ENCODE data around the gene BMP8B. TPM values are rescaled to one million over a fixed set of nuclear protein-coding genes. Genes with fewer than 3 reads are reported as not detected.
A peak's percentile ranks its signal among the peaks of the same experiment; 100 is the strongest.
"Not testable (repeated sequence)": the region's sequence is repeated elsewhere in the genome, so short reads cannot be mapped to it uniquely, and the experiment has no call there.

The BMP8B gene
- polyA plus RNA-seq, 1 donor, result 8.1 TPM

GRCh38 chr1:39789571-39790110, 976 bp upstream of the BMP8B start:
- no peak overlapping the region for H3K4me3 ChIP-seq (ENCODE audit: low read length)
- H3K4me1 ChIP-seq (ENCODE audit: control insufficient read depth, insufficient read depth, low read length), result peaks cover 4% of the 10 kb centered on the region
- DNase-seq, result no peak
- no peaks in the 10 kb centered on the region for H3K36me3 ChIP-seq (ENCODE audit: control insufficient read depth, insufficient read depth, low read length)
- H3K27ac ChIP-seq (ENCODE audit: low read length), result no peak overlapping the region
- peaks cover 36% of the 10 kb centered on the region for H3K27me3 ChIP-seq (ENCODE audit: control insufficient read depth, insufficient read depth, low read length)
- no peaks in the 10 kb centered on the region for H3K9me3 ChIP-seq (ENCODE audit: control insufficient read depth, low read depth, low read length)
- WGBS (ENCODE audit: insufficient coverage, low lambda C conversion rate), result 100% methylated on average over 1 of the region's 15 CpGs

GRCh38 chr1:39788426-39788757, 273 bp downstream of the BMP8B start:
- no peak overlapping the region for H3K4me3 ChIP-seq (ENCODE audit: low read length)
- no peaks in the 10 kb centered on the region for H3K36me3 ChIP-seq (ENCODE audit: control insufficient read depth, insufficient read depth, low read length)
- peak in 1 of 2 donors; percentile 5 for DNase-seq
- H3K4me1 ChIP-seq (ENCODE audit: control insufficient read depth, insufficient read depth, low read length), result peaks cover 4% of the 10 kb centered on the region
- no peaks in the 10 kb centered on the region for H3K9me3 ChIP-seq (ENCODE audit: control insufficient read depth, low read depth, low read length)
- no CpG with 5 or more reads among the region's 51 CpGs for WGBS (ENCODE audit: insufficient coverage, low lambda C conversion rate)
- no peak overlapping the region for H3K27ac ChIP-seq (ENCODE audit: low read length)
- peaks cover 41% of the 10 kb centered on the region for H3K27me3 ChIP-seq (ENCODE audit: control insufficient read depth, insufficient read depth, low read length)

GRCh38 chr1:39787964-39788363, 701 bp downstream of the BMP8B start:
- not testable (repeated sequence) for H3K4me3 ChIP-seq (ENCODE audit: low read length); DNase-seq; H3K4me1 ChIP-seq (ENCODE audit: control insufficient read depth, insufficient read depth, low read length); H3K36me3 ChIP-seq (ENCODE audit: control insufficient read depth, insufficient read depth, low read length); H3K9me3 ChIP-seq (ENCODE audit: control insufficient read depth, low read depth, low read length); H3K27ac ChIP-seq (ENCODE audit: low read length)
- peaks cover 41% of the 10 kb centered on the region for H3K27me3 ChIP-seq (ENCODE audit: control insufficient read depth, insufficient read depth, low read length)
- WGBS (ENCODE audit: insufficient coverage, low lambda C conversion rate), result no CpG with 5 or more reads among the region's 55 CpGs

DNA sequence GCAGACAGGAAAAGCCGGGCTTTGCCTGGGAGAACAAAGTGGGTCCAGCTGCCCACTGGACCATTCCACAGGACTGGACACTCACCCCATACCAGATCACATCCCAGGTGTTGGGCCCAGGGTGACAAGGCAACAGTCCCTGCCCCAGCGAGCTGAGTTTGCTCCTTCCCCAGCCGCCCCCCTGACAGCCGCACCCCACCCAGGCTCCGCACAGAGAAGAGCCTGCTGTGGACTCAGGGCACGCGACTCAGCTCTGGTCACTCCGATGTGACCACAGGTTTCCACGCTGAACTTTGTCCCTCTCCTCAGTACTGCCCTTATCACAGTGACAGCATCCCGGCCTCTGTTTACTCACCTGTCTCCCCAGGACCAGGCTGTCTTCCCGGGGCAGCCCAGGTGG, 1.2 kb downstream of the BMP8B start:
- H3K9me3 ChIP-seq (ENCODE audit: control insufficient read depth, low read depth, low read length), result no peaks in the 10 kb centered on the region
- H3K4me1 ChIP-seq (ENCODE audit: control insufficient read depth, insufficient read depth, low read length), result peaks cover 4% of the 10 kb centered on the region
- peaks cover 41% of the 10 kb centered on the region for H3K27me3 ChIP-seq (ENCODE audit: control insufficient read depth, insufficient read depth, low read length)
- no peak overlapping the region for H3K4me3 ChIP-seq (ENCODE audit: low read length)
- no peaks in the 10 kb centered on the region for H3K36me3 ChIP-seq (ENCODE audit: control insufficient read depth, insufficient read depth, low read length)
- DNase-seq, result peak in 1 of 2 donors; percentile 51
- H3K27ac ChIP-seq (ENCODE audit: low read length), result no peak overlapping the region
- no CpG with 5 or more reads among the region's 11 CpGs for WGBS (ENCODE audit: insufficient coverage, low lambda C conversion rate)

- H3K27me3 ChIP-seq (ENCODE audit: control insufficient read depth, insufficient read depth, low read length), result peaks cover 41% of the 10 kb centered on the region
- WGBS (ENCODE audit: insufficient coverage, low lambda C conversion rate), result no CpG with 5 or more reads among the region's 5 CpGs
- DNase-seq; H3K4me1 ChIP-seq (ENCODE audit: control insufficient read depth, insufficient read depth, low read length); H3K36me3 ChIP-seq (ENCODE audit: control insufficient read depth, insufficient read depth, low read length); H3K4me3 ChIP-seq (ENCODE audit: low read length); H3K9me3 ChIP-seq (ENCODE audit: control insufficient read depth, low read depth, low read length); H3K27ac ChIP-seq (ENCODE audit: low read length): not testable (repeated sequence)
Observed at GRCh38 chr1:39787108-39787375, 1.6 kb downstream of the BMP8B start.

GRCh38 chr1:39786303-39787107, 2.2 kb downstream of the BMP8B start:
- H3K4me3 ChIP-seq (ENCODE audit: low read length); DNase-seq; H3K27ac ChIP-seq (ENCODE audit: low read length); H3K36me3 ChIP-seq (ENCODE audit: control insufficient read depth, insufficient read depth, low read length); H3K4me1 ChIP-seq (ENCODE audit: control insufficient read depth, insufficient read depth, low read length); H3K9me3 ChIP-seq (ENCODE audit: control insufficient read depth, low read depth, low read length): not testable (repeated sequence)
- no CpG with 5 or more reads among the region's 12 CpGs for WGBS (ENCODE audit: insufficient coverage, low lambda C conversion rate)
- H3K27me3 ChIP-seq (ENCODE audit: control insufficient read depth, insufficient read depth, low read length), result peaks cover 36% of the 10 kb centered on the region

DNA sequence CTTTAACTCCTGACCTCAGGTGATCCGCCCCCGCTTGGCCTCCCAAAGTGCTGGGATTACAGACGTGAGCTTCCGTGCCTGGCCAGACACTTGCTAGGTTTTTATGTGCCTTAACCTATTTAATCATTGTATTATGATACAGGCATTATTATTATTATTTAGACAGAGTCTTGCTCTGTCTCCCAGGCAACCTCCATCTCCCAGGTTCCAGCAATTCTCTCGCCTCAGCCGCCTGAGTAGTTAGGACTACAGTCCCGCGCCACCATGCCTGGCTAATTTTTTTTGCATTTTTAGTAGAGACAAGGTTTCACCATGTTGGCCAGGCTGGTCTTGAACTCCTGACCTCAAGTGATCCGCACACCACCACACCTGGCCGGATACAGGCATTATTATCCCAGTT, 6.0 kb downstream of the BMP8B start:
- H3K4me1 ChIP-seq (ENCODE audit: control insufficient read depth, insufficient read depth, low read length); DNase-seq; H3K36me3 ChIP-seq (ENCODE audit: control insufficient read depth, insufficient read depth, low read length); H3K27ac ChIP-seq (ENCODE audit: low read length); H3K4me3 ChIP-seq (ENCODE audit: low read length); H3K9me3 ChIP-seq (ENCODE audit: control insufficient read depth, low read depth, low read length): not testable (repeated sequence)
- no CpG with 5 or more reads among the region's 10 CpGs for WGBS (ENCODE audit: insufficient coverage, low lambda C conversion rate)
- H3K27me3 ChIP-seq (ENCODE audit: control insufficient read depth, insufficient read depth, low read length), result peaks cover 17% of the 10 kb centered on the region

DNA sequence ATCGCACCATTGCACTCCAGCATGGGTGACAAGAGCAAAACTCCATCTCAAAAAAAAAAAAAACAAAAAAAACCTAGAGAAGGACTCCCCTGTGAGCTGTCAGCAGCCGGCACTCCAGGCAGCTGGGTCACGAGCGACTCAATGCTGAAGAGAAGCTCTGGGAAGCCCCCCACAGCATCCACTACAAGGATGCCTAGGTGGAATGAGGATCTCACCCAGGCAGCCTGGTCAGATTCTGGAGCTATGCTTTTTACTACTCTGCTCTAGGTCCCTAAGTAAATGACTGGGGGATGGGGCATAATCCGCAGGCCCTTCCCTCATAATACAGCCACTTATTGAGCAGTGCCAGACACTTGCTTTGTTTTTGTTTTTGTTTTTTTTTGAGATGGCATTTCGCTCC, 6.6 kb downstream of the BMP8B start:
- no peak for DNase-seq
- Histone ChIP-seq H3K27me3 (ENCODE audit: control insufficient read depth, insufficient read depth, low read length) (peaks cover 11% of the 10 kb centered on the region), H3K36me3 (ENCODE audit: control insufficient read depth, insufficient read depth, low read length) (no peaks in the 10 kb centered on the region), H3K4me3 (ENCODE audit: low read length) (no peak overlapping the region), H3K9me3 (ENCODE audit: control insufficient read depth, low read depth, low read length) (no peaks in the 10 kb centered on the region), H3K4me1 (ENCODE audit: control insufficient read depth, insufficient read depth, low read length) (no peaks in the 10 kb centered on the region), H3K27ac (ENCODE audit: low read length) (no peak overlapping the region)
- WGBS (ENCODE audit: insufficient coverage, low lambda C conversion rate), result no CpG with 5 or more reads among the region's 6 CpGs

GRCh38 chr1:39781349-39781715, 7.3 kb downstream of the BMP8B start:
- Histone ChIP-seq H3K4me1 (ENCODE audit: control insufficient read depth, insufficient read depth, low read length) (no peaks in the 10 kb centered on the region), H3K27ac (ENCODE audit: low read length) (no peak overlapping the region), H3K4me3 (ENCODE audit: low read length) (no peak overlapping the region), H3K36me3 (ENCODE audit: control insufficient read depth, insufficient read depth, low read length) (no peaks in the 10 kb centered on the region), H3K9me3 (ENCODE audit: control insufficient read depth, low read depth, low read length) (no peaks in the 10 kb centered on the region), H3K27me3 (ENCODE audit: control insufficient read depth, insufficient read depth, low read length) (peaks cover 5% of the 10 kb centered on the region)
- no CpG with 5 or more reads among the region's 2 CpGs for WGBS (ENCODE audit: insufficient coverage, low lambda C conversion rate)
- no peak for DNase-seq

- peaks cover 5% of the 10 kb centered on the region for H3K27me3 ChIP-seq (ENCODE audit: control insufficient read depth, insufficient read depth, low read length)
- no CpG with 5 or more reads among the region's 5 CpGs for WGBS (ENCODE audit: insufficient coverage, low lambda C conversion rate)
- H3K27ac ChIP-seq (ENCODE audit: low read length), result no peak overlapping the region
- DNase-seq, result no peak
- no peaks in the 10 kb centered on the region for H3K36me3 ChIP-seq (ENCODE audit: control insufficient read depth, insufficient read depth, low read length)
- H3K4me1 ChIP-seq (ENCODE audit: control insufficient read depth, insufficient read depth, low read length), result peaks cover 2% of the 10 kb centered on the region
- no peak overlapping the region for H3K4me3 ChIP-seq (ENCODE audit: low read length)
- H3K9me3 ChIP-seq (ENCODE audit: control insufficient read depth, low read depth, low read length), result no peaks in the 10 kb centered on the region
Observed at GRCh38 chr1:39779821-39780220, 8.8 kb downstream of the BMP8B start.

GRCh38 chr1:39779137-39779536, 9.5 kb downstream of the BMP8B start:
- Histone ChIP-seq H3K4me3 (ENCODE audit: low read length) (no peak overlapping the region), H3K4me1 (ENCODE audit: control insufficient read depth, insufficient read depth, low read length) (peaks cover 2% of the 10 kb centered on the region), H3K27ac (ENCODE audit: low read length) (no peak overlapping the region), H3K9me3 (ENCODE audit: control insufficient read depth, low read depth, low read length) (no peaks in the 10 kb centered on the region), H3K27me3 (ENCODE audit: control insufficient read depth, insufficient read depth, low read length) (peaks cover 5% of the 10 kb centered on the region), H3K36me3 (ENCODE audit: control insufficient read depth, insufficient read depth, low read length) (no peaks in the 10 kb centered on the region)
- no peak for DNase-seq
- no CpG with 5 or more reads among the region's 7 CpGs for WGBS (ENCODE audit: insufficient coverage, low lambda C conversion rate)
